GM06990 (cell line): ENCODE data around the gene TTLL5.

Source experiments
- DNase-seq: peaks from one replicate; pipeline ENCODE4 v3.0.0-alpha.2; 2011; ENCODE audit not compliant: insufficient read length; ENCODE audit errors: extremely low read depth
- H3K27me3 ChIP-seq: replicated peaks from 2 replicates; pipeline ENCODE4 v1.6.0; 2011; ENCODE audit warnings: low read length; ENCODE audit not compliant: control insufficient read depth, insufficient read depth
- H3K36me3 ChIP-seq: 2 replicates; pipeline ENCODE4 v1.5.1; 2011; ENCODE audit warnings: low read length; ENCODE audit not compliant: control insufficient read depth, insufficient read depth
- H3K4me3 ChIP-seq: replicated peaks from 2 replicates; pipeline ENCODE4 v1.5.1; 2011; ENCODE audit warnings: low read depth, mild to moderate bottlenecking, control low read depth, low read length
- CTCF ChIP-seq: IDR thresholded peaks from 2 replicates; pipeline ENCODE4 v1.5.1; 2011; ENCODE audit warnings: low read length, control low read depth, mild to moderate bottlenecking, inconsistent platforms; ENCODE audit not compliant: insufficient read depth, poor library complexity, severe bottlenecking

Gene TTLL5

DNA sequence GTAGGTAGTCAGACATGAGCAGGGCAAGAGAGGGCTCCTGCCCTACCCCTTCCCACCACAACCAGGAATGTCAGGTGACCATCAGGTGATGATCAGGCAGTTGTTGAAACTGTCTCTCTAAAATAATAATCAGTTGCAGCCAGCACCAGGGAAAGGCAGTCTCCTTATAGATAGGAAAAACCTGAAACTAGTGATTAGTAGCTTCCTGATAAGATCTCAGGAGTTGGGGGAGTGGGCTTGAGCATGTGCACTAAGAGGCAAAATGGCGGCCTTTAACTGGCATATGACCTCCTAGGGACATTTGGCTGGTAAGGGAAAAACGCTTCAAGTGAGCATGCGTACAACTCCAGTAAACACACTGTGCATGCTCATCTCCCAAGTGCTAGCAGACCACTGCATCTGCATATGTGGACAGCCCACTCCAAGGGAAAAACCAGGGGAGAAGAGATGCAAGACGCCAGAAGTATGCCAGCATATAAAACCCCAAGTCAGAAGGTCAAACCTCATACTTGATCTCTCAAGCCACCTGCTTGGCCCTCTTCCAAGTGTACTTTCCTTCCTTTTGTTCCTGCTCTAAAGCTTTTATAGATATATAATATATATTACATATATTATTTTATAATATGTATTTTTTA lies 283.7 kb downstream of the TTLL5 start:
- Histone ChIP-seq H3K27me3 (no peaks in the 10 kb centered on the region), H3K36me3 (no peaks in the 10 kb centered on the region), H3K4me3 (no peak overlapping the region)
- no peak for TF ChIP-seq CTCF
- no peak for DNase-seq

- no peak for DNase-seq
- no peak overlapping the region for H3K4me3 ChIP-seq
- TF ChIP-seq CTCF = no peak
- no peaks in the 10 kb centered on the region for H3K27me3 ChIP-seq
- H3K36me3 ChIP-seq = no peaks in the 10 kb centered on the region; the same call in 1 of the 2 replicates
Observed at GRCh38 chr14:75946785-75947184, 285.7 kb downstream of the TTLL5 start.

DNA sequence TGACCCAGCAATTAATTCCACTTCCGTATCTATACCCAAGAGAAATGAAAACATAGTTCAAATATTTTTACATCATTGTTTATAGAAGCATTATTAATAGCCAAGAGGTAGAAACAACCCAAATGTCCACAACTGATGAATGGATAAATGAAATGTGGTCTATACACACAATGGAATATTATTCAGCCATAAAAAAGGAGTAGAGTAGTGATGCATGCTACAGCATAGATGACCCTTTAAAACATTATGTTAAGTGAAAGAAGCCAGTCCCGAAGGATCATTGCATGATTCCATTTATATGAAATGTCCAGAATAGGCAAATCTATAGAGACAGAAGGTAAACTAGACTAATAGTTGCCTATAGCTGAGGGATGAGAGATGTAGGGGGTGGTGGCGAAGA lies 291.4 kb downstream of the TTLL5 start:
- DNase-seq = no peak
- H3K4me3 ChIP-seq = no peak overlapping the region
- H3K36me3 ChIP-seq = no peaks in the 10 kb centered on the region; the same call in 1 of the 2 replicates
- no peaks in the 10 kb centered on the region for H3K27me3 ChIP-seq
- TF ChIP-seq CTCF = no peak

GRCh38 chr14:75959031-75959430 lies 298.0 kb downstream of the TTLL5 start:
- H3K4me3 ChIP-seq = no peak overlapping the region
- no peak for DNase-seq
- no peak for TF ChIP-seq CTCF
- no peaks in the 10 kb centered on the region for H3K27me3 ChIP-seq
- no peaks in the 10 kb centered on the region for H3K36me3 ChIP-seq

GRCh38 chr14:75960231-75960630 lies 299.2 kb downstream of the TTLL5 start:
- peak; percentile 62 for DNase-seq
- Histone ChIP-seq H3K27me3 (no peaks in the 10 kb centered on the region), H3K4me3 (no peak overlapping the region), H3K36me3 (no peaks in the 10 kb centered on the region)
- TF ChIP-seq CTCF = no peak

- no peak for DNase-seq
- no peak overlapping the region for H3K4me3 ChIP-seq
Observed at GRCh38 chr14:75961662-75962061, 300.6 kb downstream of the TTLL5 start.

More at GRCh38 chr14:75961662-75962061, 300.6 kb downstream of the TTLL5 start:
- TF ChIP-seq CTCF = no peak
- Histone ChIP-seq H3K36me3 (no peaks in the 10 kb centered on the region), H3K27me3 (no peaks in the 10 kb centered on the region)
